Loucy (cell line): ENCODE measurements around the gene CENPS.
A peak's percentile ranks its signal among the peaks of the same experiment; 100 is the strongest.

Experiments used
- H2AFZ ChIP-seq: fragments of 200-600 bp; sonication (generic); 2 replicates; pipeline ENCODE4 v1.6.0; 2016; ENCODE audit warnings: antibody characterized with exemption, mild to moderate bottlenecking, low read length, moderate library complexity
- H3F3A ChIP-seq: fragments of 200-600 bp; 2 replicates; pipeline ENCODE4 v1.6.0; 2016; ENCODE audit warnings: antibody characterized with exemption, low read depth, mild to moderate bottlenecking
- H3K27me3 ChIP-seq: fragments of 200-600 bp; sonication (generic); 2 replicates; pipeline ENCODE4 v1.6.1; 2014; ENCODE audit warnings: low read length, mild to moderate bottlenecking; ENCODE audit not compliant: insufficient read depth, poor library complexity, severe bottlenecking
- H3K36me3 ChIP-seq: fragments of 200-600 bp; sonication (generic); 2 replicates; pipeline ENCODE4 v1.6.1; 2016; ENCODE audit warnings: low read length; ENCODE audit not compliant: insufficient read depth
- H3K4me1 ChIP-seq: fragments of 200-600 bp; sonication (generic); 2 replicates; pipeline ENCODE4 v1.5.1; 2014; ENCODE audit warnings: low read length, mild to moderate bottlenecking; ENCODE audit not compliant: insufficient read depth, poor library complexity, severe bottlenecking
- H3K4me2 ChIP-seq: fragments of 200-600 bp; sonication (generic); 2 replicates; pipeline ENCODE4 v1.6.0; 2014; ENCODE audit warnings: antibody characterized with exemption, low read length, low read depth, mild to moderate bottlenecking; ENCODE audit not compliant: poor library complexity, severe bottlenecking
- H3K4me3 ChIP-seq: fragments of 200-600 bp; sonication (generic); 2 replicates; pipeline ENCODE4 v1.5.1; 2014; ENCODE audit warnings: low read length, mild to moderate bottlenecking, mixed read lengths; ENCODE audit not compliant: poor library complexity, severe bottlenecking
- H3K79me2 ChIP-seq: fragments of 200-600 bp; sonication (generic); 2 replicates; pipeline ENCODE4 v1.6.1; 2014; ENCODE audit warnings: low read length; ENCODE audit not compliant: insufficient read depth
- H3K9ac ChIP-seq: fragments of 200-600 bp; sonication (generic); 2 replicates; pipeline ENCODE4 v1.6.0; 2014; ENCODE audit warnings: mild to moderate bottlenecking, low read depth, low read length, moderate library complexity; ENCODE audit not compliant: poor library complexity, severe bottlenecking
- H3K9me2 ChIP-seq: fragments of 200-600 bp; sonication (generic); replicated peaks from 2 replicates; pipeline ENCODE4 v1.6.1; 2016; ENCODE audit warnings: low read depth, low read length, mixed read lengths
- H3K9me3 ChIP-seq: fragments of 200-600 bp; sonication (generic); 2 replicates; pipeline ENCODE4 v1.6.1; 2014; ENCODE audit warnings: mild to moderate bottlenecking, antibody characterized with exemption, low read length, low read depth; ENCODE audit not compliant: insufficient read depth
- H4K20me1 ChIP-seq: fragments of 200-600 bp; sonication (generic); 2 replicates; pipeline ENCODE4 v1.6.0; 2014; ENCODE audit warnings: antibody characterized with exemption, low read length, mild to moderate bottlenecking; ENCODE audit not compliant: insufficient read depth, poor library complexity, severe bottlenecking
- EZH2phosphoT487 ChIP-seq: fragments of 200-600 bp; IDR thresholded peaks from 2 replicates; pipeline ENCODE4 v1.6.1; 2018; ENCODE audit warnings: antibody characterized with exemption, mild to moderate bottlenecking, moderate library complexity, borderline replicate concordance
- TF ChIP-seq, protein P1 (sequence below): fragments of 200-600 bp; sonication (generic); conservative IDR thresholded peaks from 2 replicates; pipeline ENCODE4 v1.5.1; 2014; ENCODE audit warnings: mild to moderate bottlenecking, antibody characterized with exemption, low read length

The CENPS gene

GRCh38 chr1:10388387-10388715, 41.9 kb upstream of the CENPS start:
- H3K4me2 ChIP-seq: peak overlapping the region; percentile 45
- peak overlapping the region; percentile 5 for H3K4me3 ChIP-seq
- H3K9me3 ChIP-seq: no peaks in the 10 kb centered on the region
- 0 out of 2 replicates have a peak overlapping the region, but pooled peaks have one; percentile 44 for H2AFZ ChIP-seq
- TF ChIP-seq, protein P1, sequence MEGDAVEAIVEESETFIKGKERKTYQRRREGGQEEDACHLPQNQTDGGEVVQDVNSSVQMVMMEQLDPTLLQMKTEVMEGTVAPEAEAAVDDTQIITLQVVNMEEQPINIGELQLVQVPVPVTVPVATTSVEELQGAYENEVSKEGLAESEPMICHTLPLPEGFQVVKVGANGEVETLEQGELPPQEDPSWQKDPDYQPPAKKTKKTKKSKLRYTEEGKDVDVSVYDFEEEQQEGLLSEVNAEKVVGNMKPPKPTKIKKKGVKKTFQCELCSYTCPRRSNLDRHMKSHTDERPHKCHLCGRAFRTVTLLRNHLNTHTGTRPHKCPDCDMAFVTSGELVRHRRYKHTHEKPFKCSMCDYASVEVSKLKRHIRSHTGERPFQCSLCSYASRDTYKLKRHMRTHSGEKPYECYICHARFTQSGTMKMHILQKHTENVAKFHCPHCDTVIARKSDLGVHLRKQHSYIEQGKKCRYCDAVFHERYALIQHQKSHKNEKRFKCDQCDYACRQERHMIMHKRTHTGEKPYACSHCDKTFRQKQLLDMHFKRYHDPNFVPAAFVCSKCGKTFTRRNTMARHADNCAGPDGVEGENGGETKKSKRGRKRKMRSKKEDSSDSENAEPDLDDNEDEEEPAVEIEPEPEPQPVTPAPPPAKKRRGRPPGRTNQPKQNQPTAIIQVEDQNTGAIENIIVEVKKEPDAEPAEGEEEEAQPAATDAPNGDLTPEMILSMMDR: no peak
- TF ChIP-seq EZH2phosphoT487: no peak
- H3K4me1 ChIP-seq: peaks cover 14% of the 10 kb centered on the region
- H3K27me3 ChIP-seq: no peaks in the 10 kb centered on the region
- H3K79me2 ChIP-seq: no peaks in the 10 kb centered on the region
- H3K36me3 ChIP-seq: no peaks in the 10 kb centered on the region
- H4K20me1 ChIP-seq: no peaks in the 10 kb centered on the region
- no peaks in the 10 kb centered on the region for H3K9me2 ChIP-seq
- H3K9ac ChIP-seq: no peak overlapping the region
- no peaks in the 10 kb centered on the region for H3F3A ChIP-seq

DNA sequence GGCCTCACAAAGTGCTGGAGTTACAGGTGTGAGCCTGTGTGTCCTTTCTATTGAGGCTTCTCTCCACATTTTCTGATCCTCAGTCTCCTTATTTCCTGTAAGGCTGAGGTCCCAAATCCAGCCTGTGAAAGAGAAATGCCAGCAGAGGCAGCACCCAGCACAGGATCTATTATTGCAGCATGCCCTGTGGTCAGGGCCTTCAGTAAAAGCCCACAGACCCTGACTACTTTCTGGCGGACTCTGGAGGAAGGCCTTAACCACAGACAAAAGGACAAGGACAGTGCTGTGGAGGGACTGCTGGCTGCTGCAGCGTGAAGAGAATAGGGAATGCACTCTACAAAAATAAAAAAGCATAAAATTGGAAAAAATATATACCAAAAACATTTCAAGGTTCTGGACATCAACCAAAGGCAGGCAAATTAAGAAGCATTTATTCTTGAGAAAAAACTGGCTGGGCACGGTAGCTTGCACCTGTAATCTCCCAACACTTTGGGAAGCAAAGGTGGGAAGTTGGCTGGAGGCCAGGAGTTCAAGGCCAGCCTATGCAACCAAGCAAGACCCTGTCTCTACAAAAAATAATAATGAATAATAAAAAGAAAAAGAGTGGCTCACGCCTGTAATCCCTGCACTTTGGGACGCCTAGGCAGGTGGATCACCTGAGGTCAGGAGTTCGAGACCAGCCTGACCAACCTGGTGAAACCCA, 40.8 kb upstream of the CENPS start:
- Histone ChIP-seq H3K27me3 (no peaks in the 10 kb centered on the region), H3K36me3 (no peaks in the 10 kb centered on the region), H3K9me2 (no peaks in the 10 kb centered on the region), H3K9me3 (no peaks in the 10 kb centered on the region), H4K20me1 (no peaks in the 10 kb centered on the region), H3K4me3 (no peak overlapping the region), H3K4me1 (peaks cover 14% of the 10 kb centered on the region), H3K79me2 (no peaks in the 10 kb centered on the region), H2AFZ (no peak overlapping the region), H3K4me2 (no peak overlapping the region), H3K9ac (no peak overlapping the region), H3F3A (no peaks in the 10 kb centered on the region)
- TF ChIP-seq, protein P1: no peak

DNA sequence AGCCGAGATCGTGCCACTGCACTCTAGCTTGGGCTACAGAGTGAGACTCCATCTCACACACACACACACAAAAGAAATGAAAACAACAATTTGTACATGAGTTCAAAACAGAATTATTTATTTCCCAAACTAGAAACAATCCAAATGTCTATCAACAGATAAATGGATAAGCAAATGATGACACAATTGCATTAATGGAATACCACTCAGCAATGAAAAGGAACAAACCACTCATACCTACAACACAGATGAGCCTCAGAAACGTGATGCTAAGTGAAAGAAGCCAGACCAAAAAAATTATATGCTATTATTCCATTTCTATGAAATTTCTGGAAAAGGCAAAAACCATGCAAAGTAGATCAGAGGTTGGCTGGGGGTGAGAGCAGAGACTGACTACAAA, 33.4 kb upstream of the CENPS start:
- H3K9me2 ChIP-seq: no peaks in the 10 kb centered on the region
- peaks cover 20% of the 10 kb centered on the region for H3K4me1 ChIP-seq
- peaks cover 23% of the 10 kb centered on the region for H4K20me1 ChIP-seq
- no peak overlapping the region for H2AFZ ChIP-seq
- H3F3A ChIP-seq: no peaks in the 10 kb centered on the region
- H3K27me3 ChIP-seq: no peaks in the 10 kb centered on the region
- peaks cover 25% of the 10 kb centered on the region for H3K79me2 ChIP-seq
- H3K4me2 ChIP-seq: no peak overlapping the region
- H3K9me3 ChIP-seq: no peaks in the 10 kb centered on the region
- no peaks in the 10 kb centered on the region for H3K36me3 ChIP-seq
- TF ChIP-seq, protein P1: no peak
- TF ChIP-seq EZH2phosphoT487: no peak
- no peak overlapping the region for H3K9ac ChIP-seq
- H3K4me3 ChIP-seq: no peak overlapping the region
